Erythroblast (primary cell): ENCODE measurements around the gene AHNAK2.

Experiments
- GATA1 ChIP-seq: IDR thresholded peaks from 2 replicates; pipeline ENCODE4 v1.6.1; 2011; ENCODE audit warnings: low read depth, mild to moderate bottlenecking, control low read depth, low read length, moderate library complexity
- POLR2A ChIP-seq: IDR thresholded peaks from 2 replicates; pipeline ENCODE4 v1.6.1; 2011; ENCODE audit warnings: mild to moderate bottlenecking, low read length

GRCh38 chr14:104912053-104912452 is 66.1 kb downstream of the AHNAK2 start:
- no peak for TF ChIP-seq POLR2A
- TF ChIP-seq GATA1, result no peak
